DOHH2 (cell line): ENCODE measurements around the gene CD3G.

ENCODE experiments used
- EZH2phosphoT487 ChIP-seq: fragments of 200-600 bp; sonication (generic); IDR thresholded peaks from 2 replicates; pipeline ENCODE4 v1.6.1; 2017; ENCODE audit warnings: borderline replicate concordance, mild to moderate bottlenecking, antibody characterized with exemption, low read length, moderate library complexity, mixed read lengths
- TF ChIP-seq, protein P1 (sequence below): fragments of 200-600 bp; sonication (generic); IDR thresholded peaks from one replicate; pipeline ENCODE4 v1.5.1; 2014; ENCODE audit warnings: antibody characterized with exemption, mild to moderate bottlenecking, low read depth, low read length; ENCODE audit not compliant: poor library complexity, severe bottlenecking

DNA sequence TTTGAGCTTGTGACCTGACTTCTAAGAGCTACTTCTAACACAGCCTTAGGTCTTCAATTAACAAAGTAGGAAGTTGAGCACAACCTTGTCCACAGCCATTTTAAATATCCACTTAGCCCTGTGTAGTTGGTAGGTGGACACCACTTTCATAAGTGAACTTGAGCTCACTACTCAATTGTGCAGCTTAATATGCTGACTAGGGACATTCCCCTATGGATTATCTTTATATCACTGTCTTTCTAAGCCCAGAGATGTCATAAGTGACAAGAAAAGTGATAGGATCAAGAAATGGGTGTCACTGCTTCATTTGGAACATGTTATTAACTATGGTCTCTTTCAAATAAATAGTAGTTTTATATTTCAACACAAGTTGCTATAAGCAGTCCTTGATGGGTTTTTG lies 53.3 kb downstream of the CD3G start:
- TF ChIP-seq EZH2phosphoT487 = no peak
- TF ChIP-seq, protein P1, sequence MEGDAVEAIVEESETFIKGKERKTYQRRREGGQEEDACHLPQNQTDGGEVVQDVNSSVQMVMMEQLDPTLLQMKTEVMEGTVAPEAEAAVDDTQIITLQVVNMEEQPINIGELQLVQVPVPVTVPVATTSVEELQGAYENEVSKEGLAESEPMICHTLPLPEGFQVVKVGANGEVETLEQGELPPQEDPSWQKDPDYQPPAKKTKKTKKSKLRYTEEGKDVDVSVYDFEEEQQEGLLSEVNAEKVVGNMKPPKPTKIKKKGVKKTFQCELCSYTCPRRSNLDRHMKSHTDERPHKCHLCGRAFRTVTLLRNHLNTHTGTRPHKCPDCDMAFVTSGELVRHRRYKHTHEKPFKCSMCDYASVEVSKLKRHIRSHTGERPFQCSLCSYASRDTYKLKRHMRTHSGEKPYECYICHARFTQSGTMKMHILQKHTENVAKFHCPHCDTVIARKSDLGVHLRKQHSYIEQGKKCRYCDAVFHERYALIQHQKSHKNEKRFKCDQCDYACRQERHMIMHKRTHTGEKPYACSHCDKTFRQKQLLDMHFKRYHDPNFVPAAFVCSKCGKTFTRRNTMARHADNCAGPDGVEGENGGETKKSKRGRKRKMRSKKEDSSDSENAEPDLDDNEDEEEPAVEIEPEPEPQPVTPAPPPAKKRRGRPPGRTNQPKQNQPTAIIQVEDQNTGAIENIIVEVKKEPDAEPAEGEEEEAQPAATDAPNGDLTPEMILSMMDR = no peak
